GM23248 (cell line): ENCODE measurements around the gene NEUROD2.

Experiments
- EZH2 ChIP-seq: fragments of 200-600 bp; sonication (generic); IDR thresholded peaks from 2 replicates; pipeline ENCODE4 v1.6.1; 2018; ENCODE audit warnings: antibody characterized with exemption, mild to moderate bottlenecking; ENCODE audit not compliant: insufficient read depth, poor library complexity, severe bottlenecking
- EZH2phosphoT487 ChIP-seq: fragments of 200-600 bp; sonication (generic); IDR thresholded peaks from 2 replicates; pipeline ENCODE4 v1.6.1; 2018; ENCODE audit warnings: antibody characterized with exemption, moderate library complexity, mild to moderate bottlenecking, low read depth; ENCODE audit not compliant: insufficient read depth

DNA sequence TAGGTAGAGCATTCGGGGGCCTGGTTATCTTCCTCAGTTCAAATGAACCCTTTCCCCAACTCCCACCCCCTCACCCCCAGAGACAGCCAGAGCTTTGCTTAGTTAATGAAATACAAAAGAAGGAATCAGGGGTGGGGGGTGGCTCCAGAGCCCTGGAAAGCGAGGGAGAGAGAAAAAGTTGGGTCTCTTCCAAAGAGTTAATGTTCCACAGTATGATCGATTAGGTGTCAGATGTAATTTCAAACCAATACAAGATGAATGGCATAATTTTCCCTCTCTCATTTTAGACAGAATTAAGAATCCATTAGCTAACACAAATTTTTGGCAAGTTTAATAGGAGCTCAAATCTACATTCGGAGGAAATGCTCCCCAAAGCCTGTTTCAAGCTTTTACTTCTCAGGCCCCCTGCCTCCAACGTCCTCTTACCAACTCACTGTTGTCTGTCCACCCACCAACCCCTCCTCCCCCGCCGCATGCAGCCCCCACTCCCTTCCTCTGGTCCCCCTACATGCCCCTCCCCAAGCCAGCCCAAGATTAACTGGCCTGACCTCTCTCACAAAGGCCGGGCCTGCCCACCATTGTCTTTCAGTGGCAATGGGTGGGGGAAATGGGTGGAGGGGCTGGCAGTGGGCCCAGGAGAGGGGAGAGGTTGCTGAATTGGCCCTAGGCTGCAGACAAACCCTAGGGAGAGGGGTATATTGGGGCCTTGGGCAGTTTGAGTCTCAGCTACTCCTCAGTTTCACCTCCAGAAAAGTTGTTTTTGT lies 28.2 kb downstream of the NEUROD2 start:
- no peak for TF ChIP-seq EZH2
- no peak for TF ChIP-seq EZH2phosphoT487
